Tibial artery (tissue), 4 donors: ENCODE data around the gene MUC5AC.

Source experiments
- DNase-seq, 2 donors: peaks; one replicate each; pipeline ENCODE4 v3.0.0-alpha.2; 2019
- H3K27ac ChIP-seq, 2 donors: fragments of 200-600 bp; sonication (generic) in 1 of 2; 1 replicate in 1 of 2; 2 replicates in 1 of 2; pipeline ENCODE4 v1.5.1; 2018 to 2019; ENCODE audit warnings: mild to moderate bottlenecking in 1 of 2
- H3K27me3 ChIP-seq, 2 donors: fragments of 200-600 bp; sonication (generic) in 1 of 2; one replicate each; pipeline versions ENCODE4 v1.5.1 to v1.6.0; 2016 to 2019
- H3K36me3 ChIP-seq, 3 donors: fragments of 200-600 bp; sonication (generic) in 2 of 3; one replicate each; pipeline ENCODE4 v1.5.1; 2016 to 2019; ENCODE audit warnings: mild to moderate bottlenecking in 2 of 3
- H3K4me1 ChIP-seq, 4 donors: fragments of 200-600 bp; sonication (generic) in 2 of 4; 1 replicate in 3 of 4; 2 replicates in 1 of 4; pipeline ENCODE4 v1.5.1; 2016 to 2019
- H3K4me3 ChIP-seq, 2 donors: fragments of 200-600 bp; sonication (generic) in 1 of 2; 1 replicate in 1 of 2; 2 replicates in 1 of 2; pipeline ENCODE4 v1.5.1; 2018 to 2019; ENCODE audit warnings: mild to moderate bottlenecking in 2 of 2
- H3K9me3 ChIP-seq, 3 donors: fragments of 200-600 bp; sonication (generic) in 1 of 3; one replicate each; pipeline ENCODE4 v1.5.1; 2016 to 2019
- CTCF ChIP-seq, 2 experiments: fragments of 200-600 bp in 1 of 2; fragments of 450-650 bp in 1 of 2; IDR thresholded peaks; one replicate each; pipeline ENCODE4 v1.5.1; 2017 to 2019; ENCODE audit warnings: antibody characterized with exemption in 2 of 2, mild to moderate bottlenecking in 1 of 2, moderate library complexity in 1 of 2
- intact Hi-C: fragments of 100-400 bp; cut with DNase I; formaldehyde crosslinking; loops from one replicate; pipeline ENCODE4 v1.15.0; 2023; ENCODE audit warnings: low total_unique reads

MUC5AC gene

GRCh38 chr11:1199751-1200610 is 42.2 kb downstream of the MUC5AC start:
- DNase-seq, result peak in 1 of 2 donors; percentile 46
- H3K9me3 ChIP-seq, result no peaks in the 10 kb centered on the region
- H3K27me3 ChIP-seq, result peaks cover 0 to 88% of the 10 kb centered on the region in 2 donors
- TF ChIP-seq CTCF (IDR thresholded peaks at IDR 0.05), result no peak
- no peak overlapping the region for H3K27ac ChIP-seq
- peaks cover 0 to 19% (median 3%) of the 10 kb centered on the region in 4 donors for H3K4me1 ChIP-seq
- H3K36me3 ChIP-seq, result no peaks in the 10 kb centered on the region
- H3K4me3 ChIP-seq, result no peak overlapping the region
- intact Hi-C loops, result loop anchor here (5.0 kb wide), 1 partner anchor 317 kb away; no protein-coding TSS in a partner anchor

- peak in 1 of 2 donors; percentile 61 for DNase-seq
Observed at GRCh38 chr11:1200611-1201191, 42.9 kb downstream of the MUC5AC start.

GRCh38 chr11:1201395-1202153 is 43.8 kb downstream of the MUC5AC start:
- TF ChIP-seq CTCF (IDR thresholded peaks at IDR 0.05), result no peak
- intact Hi-C loops, result loop anchor here (5.0 kb wide), 1 partner anchor 316 kb away; no protein-coding TSS in a partner anchor
- no peaks in the 10 kb centered on the region for H3K9me3 ChIP-seq
- H3K36me3 ChIP-seq, result no peaks in the 10 kb centered on the region
- H3K27me3 ChIP-seq, result peaks cover 0 to 78% of the 10 kb centered on the region in 2 donors
- no peak overlapping the region for H3K27ac ChIP-seq
- no peak for DNase-seq
- H3K4me1 ChIP-seq, result peaks cover 0 to 19% (median 3%) of the 10 kb centered on the region in 4 donors
- no peak overlapping the region for H3K4me3 ChIP-seq

More at GRCh38 chr11:1200611-1201191, 42.9 kb downstream of the MUC5AC start:
- TF ChIP-seq CTCF (IDR thresholded peaks at IDR 0.05), result no peak
- no peaks in the 10 kb centered on the region for H3K36me3 ChIP-seq
- H3K27ac ChIP-seq, result no peak overlapping the region
- H3K9me3 ChIP-seq, result no peaks in the 10 kb centered on the region
- no peak overlapping the region for H3K4me3 ChIP-seq
- H3K4me1 ChIP-seq, result peaks cover 0 to 19% (median 3%) of the 10 kb centered on the region in 4 donors
- intact Hi-C loops, result loop anchor here (5.0 kb wide), 1 partner anchor 317 kb away; no protein-coding TSS in a partner anchor
- H3K27me3 ChIP-seq, result peaks cover 0 to 87% of the 10 kb centered on the region in 2 donors

GRCh38 chr11:1202154-1202775 is 44.5 kb downstream of the MUC5AC start:
- intact Hi-C loops, result loop anchor here (5.0 kb wide), 1 partner anchor 315 kb away; no protein-coding TSS in a partner anchor
- H3K4me3 ChIP-seq, result no peak overlapping the region
- H3K27ac ChIP-seq, result no peak overlapping the region
- DNase-seq, result peak in 1 of 2 donors; percentile 55
- no peaks in the 10 kb centered on the region for H3K9me3 ChIP-seq
- no peaks in the 10 kb centered on the region for H3K36me3 ChIP-seq
- no peak for TF ChIP-seq CTCF (IDR thresholded peaks at IDR 0.05)
- peaks cover 0 to 19% (median 3%) of the 10 kb centered on the region in 4 donors for H3K4me1 ChIP-seq
- peaks cover 0 to 77% of the 10 kb centered on the region in 2 donors for H3K27me3 ChIP-seq
